Keratinocyte (primary cell): ENCODE measurements around the gene GJA8.

Experiments used
- CTCF ChIP-seq, 3 experiments: IDR thresholded peaks in 1 of 3; conservative IDR thresholded peaks in 1 of 3; optimal IDR thresholded peaks in 1 of 3; 2 replicates in 2 of 3; 3 replicates in 1 of 3; pipeline versions ENCODE3 to v1.5.1; 2011; ENCODE audit warnings: low read length in 3 of 3, mild to moderate bottlenecking in 3 of 3, moderate library complexity in 2 of 3, control low read depth in 1 of 3, inconsistent platforms in 1 of 3; ENCODE audit not compliant: insufficient read depth in 2 of 3; ENCODE audit errors: extremely low read depth in 1 of 3
- EZH2 ChIP-seq: IDR thresholded peaks from one replicate; pipeline ENCODE4 v1.6.1; 2012; ENCODE audit warnings: inconsistent platforms, mild to moderate bottlenecking, low read length, moderate library complexity

GRCh38 chr1:147897789-147898188, 4.8 kb upstream of the GJA8 start:
- no peak for TF ChIP-seq CTCF (optimal IDR thresholded peaks at IDR 0.05 in 1 of 3, IDR thresholded peaks at IDR 0.05 in 1 of 3, conservative IDR thresholded peaks at IDR 0.05 in 1 of 3; ENCODE audit: extremely low read depth in 1 of 3, insufficient read depth in 2 of 3, low read length in 3 of 3)
- TF ChIP-seq EZH2: no peak
